ENCODE data around the gene GTPBP6. TPM values are rescaled to one million over a fixed set of nuclear protein-coding genes. Genes with fewer than 3 reads are reported as not detected.

Gene GTPBP6
- total and polyA plus RNA-seq, 8 donors = 19.8 to 73.9 (median 43.1) TPM

- H3K36me3 ChIP-seq = peaks cover 0 to 36% (median 26%) of the 10 kb centered on the region in 4 donors
- no peak overlapping the region for H3K4me3 ChIP-seq
- H3K27ac ChIP-seq = no peak overlapping the region
- H3K9me3 ChIP-seq = no peaks in the 10 kb centered on the region
- H3K4me1 ChIP-seq = no peaks in the 10 kb centered on the region
- intact Hi-C loops (cut with DNase I; ENCODE audit: low total_unique reads) = no loop called here
- TF ChIP-seq POLR2AphosphoS5 (IDR thresholded peaks at IDR 0.05) = no peak
- H3K27me3 ChIP-seq = no peaks in the 10 kb centered on the region
- DNase-seq = no peak
- 70 to 81% (median 77%) methylated on average over 11 of the region's 11 CpGs for WGBS, 5 donors
Measured at GRCh38 chrX:348461-349117, 30.0 kb upstream of the GTPBP6 start.

- Histone ChIP-seq H3K9me3 (no peaks in the 10 kb centered on the region), H3K27ac (no peak overlapping the region), H3K4me3 (no peak overlapping the region), H3K4me1 (no peaks in the 10 kb centered on the region), H3K27me3 (no peaks in the 10 kb centered on the region), H3K36me3 (peaks cover 0 to 35% (median 25%) of the 10 kb centered on the region in 4 donors)
- no peak for TF ChIP-seq EP300 (IDR thresholded peaks at IDR 0.05)
- TF ChIP-seq POLR2A (IDR thresholded peaks at IDR 0.05) = no peak
- no peak for TF ChIP-seq CTCF (IDR thresholded peaks at IDR 0.05)
- no peak for TF ChIP-seq POLR2AphosphoS5 (IDR thresholded peaks at IDR 0.05)
- intact Hi-C loops (cut with DNase I; ENCODE audit: low total_unique reads) = no loop called here
- no peak for DNase-seq
- 95 to 99% (median 97%) methylated on average over 34 to 59 of the region's 59 CpGs for WGBS, 5 donors
Measured at GRCh38 chrX:347351-348117, 28.9 kb upstream of the GTPBP6 start.

GRCh38 chrX:346034-346813 is 27.6 kb upstream of the GTPBP6 start:
- DNase-seq = no peak
- peaks cover 0 to 37% (median 25%) of the 10 kb centered on the region in 4 donors for H3K36me3 ChIP-seq
- no peak overlapping the region for H3K27ac ChIP-seq
- no peaks in the 10 kb centered on the region for H3K9me3 ChIP-seq
- TF ChIP-seq POLR2AphosphoS5 (IDR thresholded peaks at IDR 0.05) (no peak), POLR2A (IDR thresholded peaks at IDR 0.05) (no peak)
- intact Hi-C loops (cut with DNase I; ENCODE audit: low total_unique reads) = no loop called here
- 95 to 97% (median 96%) methylated on average over 47 to 75 of the region's 75 CpGs for WGBS, 5 donors
- no peaks in the 10 kb centered on the region for H3K4me1 ChIP-seq
- H3K4me3 ChIP-seq = no peak overlapping the region
- H3K27me3 ChIP-seq = no peaks in the 10 kb centered on the region

- intact Hi-C loops (cut with DNase I; ENCODE audit: low total_unique reads) = no loop called here
- no peaks in the 10 kb centered on the region for H3K4me1 ChIP-seq
- 95 to 97% (median 96%) methylated on average over 32 to 63 of the region's 63 CpGs for WGBS, 5 donors
- H3K36me3 ChIP-seq = peaks cover 0 to 40% (median 27%) of the 10 kb centered on the region in 4 donors
- H3K27me3 ChIP-seq = no peaks in the 10 kb centered on the region
- no peak overlapping the region for H3K4me3 ChIP-seq
- H3K27ac ChIP-seq = no peak overlapping the region
- TF ChIP-seq POLR2AphosphoS5 (IDR thresholded peaks at IDR 0.05) (no peak), POLR2A (IDR thresholded peaks at IDR 0.05) (no peak), CTCF (IDR thresholded peaks at IDR 0.05) (no peak), EP300 (IDR thresholded peaks at IDR 0.05) (no peak)
- no peaks in the 10 kb centered on the region for H3K9me3 ChIP-seq
- DNase-seq = no peak
Measured at GRCh38 chrX:345020-345925, 26.7 kb upstream of the GTPBP6 start.
